PC-3 (cell line): ENCODE data around the gene GSDMA.

ENCODE experiments used
- EZH2 ChIP-seq: fragments of 300-600 bp; sonication (generic); IDR thresholded peaks from one replicate; pipeline ENCODE4 v1.6.1; 2017; ENCODE audit warnings: antibody characterized with exemption, mild to moderate bottlenecking, low read length; ENCODE audit not compliant: unreplicated experiment
- EZH2phosphoT487 ChIP-seq: fragments of 300-600 bp; sonication (generic); IDR thresholded peaks from 2 replicates; pipeline ENCODE4 v1.6.1; 2018; ENCODE audit warnings: mild to moderate bottlenecking, antibody characterized with exemption, low read length, borderline replicate concordance
- TF ChIP-seq, protein P1 (sequence below): fragments of 300-600 bp; sonication (generic); conservative IDR thresholded peaks from 2 replicates; pipeline ENCODE4 v1.5.1; 2017; ENCODE audit warnings: antibody characterized with exemption, low read depth, mild to moderate bottlenecking, low read length

DNA sequence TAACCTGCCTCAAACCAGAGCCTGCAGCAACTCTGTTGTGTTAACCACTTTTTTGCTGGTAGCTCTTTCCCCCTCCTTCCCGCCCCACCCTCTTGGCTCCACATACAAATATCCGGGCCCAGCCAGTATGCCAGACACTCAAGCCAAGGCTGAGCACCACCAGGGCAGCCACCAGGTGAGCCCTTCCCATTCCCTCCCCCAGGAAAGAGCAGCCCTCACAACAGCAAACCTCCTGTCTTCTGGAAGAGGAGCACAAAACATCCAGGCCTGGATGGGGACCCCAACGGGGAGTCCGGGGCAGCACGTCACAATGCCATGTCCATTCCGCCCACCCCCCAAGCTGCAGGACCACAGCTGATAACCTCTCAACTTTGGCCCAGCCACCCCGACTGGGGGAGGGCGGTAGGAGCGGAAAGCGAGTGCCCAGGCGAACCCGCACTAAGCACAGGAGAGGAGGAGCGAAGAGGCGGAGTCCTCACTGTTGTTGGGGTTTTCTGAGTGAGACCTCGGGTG, 36.2 kb upstream of the GSDMA start:
- TF ChIP-seq, protein P1, sequence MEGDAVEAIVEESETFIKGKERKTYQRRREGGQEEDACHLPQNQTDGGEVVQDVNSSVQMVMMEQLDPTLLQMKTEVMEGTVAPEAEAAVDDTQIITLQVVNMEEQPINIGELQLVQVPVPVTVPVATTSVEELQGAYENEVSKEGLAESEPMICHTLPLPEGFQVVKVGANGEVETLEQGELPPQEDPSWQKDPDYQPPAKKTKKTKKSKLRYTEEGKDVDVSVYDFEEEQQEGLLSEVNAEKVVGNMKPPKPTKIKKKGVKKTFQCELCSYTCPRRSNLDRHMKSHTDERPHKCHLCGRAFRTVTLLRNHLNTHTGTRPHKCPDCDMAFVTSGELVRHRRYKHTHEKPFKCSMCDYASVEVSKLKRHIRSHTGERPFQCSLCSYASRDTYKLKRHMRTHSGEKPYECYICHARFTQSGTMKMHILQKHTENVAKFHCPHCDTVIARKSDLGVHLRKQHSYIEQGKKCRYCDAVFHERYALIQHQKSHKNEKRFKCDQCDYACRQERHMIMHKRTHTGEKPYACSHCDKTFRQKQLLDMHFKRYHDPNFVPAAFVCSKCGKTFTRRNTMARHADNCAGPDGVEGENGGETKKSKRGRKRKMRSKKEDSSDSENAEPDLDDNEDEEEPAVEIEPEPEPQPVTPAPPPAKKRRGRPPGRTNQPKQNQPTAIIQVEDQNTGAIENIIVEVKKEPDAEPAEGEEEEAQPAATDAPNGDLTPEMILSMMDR: no peak
- TF ChIP-seq EZH2: no peak
- TF ChIP-seq EZH2phosphoT487: no peak
